OCI-LY3 (cell line): ENCODE measurements around the gene SIRPG.

Experiments used
- EZH2phosphoT487 ChIP-seq: fragments of 200-600 bp; shearing (Covaris generic); IDR thresholded peaks from 2 replicates; pipeline ENCODE4 v1.6.1; 2018; ENCODE audit warnings: antibody characterized with exemption, mixed run types, low read depth
- TF ChIP-seq, protein P1 (sequence below): fragments of 200-600, 300-600 bp; sonication (generic); IDR thresholded peaks from 2 replicates; pipeline ENCODE4 v1.5.1; 2014; ENCODE audit warnings: antibody characterized with exemption, low read length, low read depth

DNA sequence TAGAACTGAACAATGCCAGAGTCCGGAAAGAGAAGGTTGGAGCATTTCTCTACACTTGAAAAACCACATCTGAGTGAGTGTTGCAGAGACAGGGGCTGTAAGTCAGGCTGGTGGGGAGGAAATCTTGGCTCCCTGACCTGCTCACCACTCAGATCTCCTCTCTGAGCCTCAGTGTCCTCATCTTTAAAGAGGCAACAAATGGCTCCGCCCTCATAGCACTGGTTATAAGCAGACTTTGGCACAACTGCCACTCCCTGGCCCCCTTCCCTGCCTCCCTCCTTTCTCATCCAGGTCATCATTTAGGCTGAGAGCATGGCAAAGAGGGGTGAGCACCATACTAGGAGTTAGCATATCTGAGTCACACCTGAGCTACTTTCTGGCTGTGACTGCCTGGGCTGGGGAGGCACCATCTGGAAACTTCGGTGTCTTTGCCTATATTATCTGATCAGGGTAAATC, 10.6 kb downstream of the SIRPG start:
- TF ChIP-seq EZH2phosphoT487: no peak
- TF ChIP-seq, protein P1, sequence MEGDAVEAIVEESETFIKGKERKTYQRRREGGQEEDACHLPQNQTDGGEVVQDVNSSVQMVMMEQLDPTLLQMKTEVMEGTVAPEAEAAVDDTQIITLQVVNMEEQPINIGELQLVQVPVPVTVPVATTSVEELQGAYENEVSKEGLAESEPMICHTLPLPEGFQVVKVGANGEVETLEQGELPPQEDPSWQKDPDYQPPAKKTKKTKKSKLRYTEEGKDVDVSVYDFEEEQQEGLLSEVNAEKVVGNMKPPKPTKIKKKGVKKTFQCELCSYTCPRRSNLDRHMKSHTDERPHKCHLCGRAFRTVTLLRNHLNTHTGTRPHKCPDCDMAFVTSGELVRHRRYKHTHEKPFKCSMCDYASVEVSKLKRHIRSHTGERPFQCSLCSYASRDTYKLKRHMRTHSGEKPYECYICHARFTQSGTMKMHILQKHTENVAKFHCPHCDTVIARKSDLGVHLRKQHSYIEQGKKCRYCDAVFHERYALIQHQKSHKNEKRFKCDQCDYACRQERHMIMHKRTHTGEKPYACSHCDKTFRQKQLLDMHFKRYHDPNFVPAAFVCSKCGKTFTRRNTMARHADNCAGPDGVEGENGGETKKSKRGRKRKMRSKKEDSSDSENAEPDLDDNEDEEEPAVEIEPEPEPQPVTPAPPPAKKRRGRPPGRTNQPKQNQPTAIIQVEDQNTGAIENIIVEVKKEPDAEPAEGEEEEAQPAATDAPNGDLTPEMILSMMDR: no peak
